GM19395 (cell line): ENCODE data around the gene WDR5.

Experiments
- ATAC-seq: cut with Tn5 transposase; IDR thresholded peaks from one replicate; pipeline ENCODE4 v1.9.1; 2021; ENCODE audit warnings: mild to moderate bottlenecking, moderate library complexity; ENCODE audit not compliant: unreplicated experiment

Gene WDR5

GRCh38 chr9:134157378-134157885, 21.6 kb downstream of the WDR5 start:
- no peak for ATAC-seq

GRCh38 chr9:134158242-134158641, 22.4 kb downstream of the WDR5 start:
- ATAC-seq, result no peak

GRCh38 chr9:134158753-134159392, 23.0 kb downstream of the WDR5 start:
- no peak for ATAC-seq

GRCh38 chr9:134159566-134160245, 23.8 kb downstream of the WDR5 start:
- no peak for ATAC-seq

- no peak for ATAC-seq
Observed at GRCh38 chr9:134161647-134162046, 25.8 kb downstream of the WDR5 start.

- no peak for ATAC-seq
Observed at GRCh38 chr9:134162212-134162775, 26.4 kb downstream of the WDR5 start.

GRCh38 chr9:134162926-134163370, 27.1 kb downstream of the WDR5 start:
- no peak for ATAC-seq

GRCh38 chr9:134163371-134164196, 27.7 kb downstream of the WDR5 start:
- ATAC-seq, result no peak

GRCh38 chr9:134164879-134165278, 29.0 kb downstream of the WDR5 start:
- no peak for ATAC-seq

GRCh38 chr9:134165357-134166315, 29.8 kb downstream of the WDR5 start:
- no peak for ATAC-seq

GRCh38 chr9:134166374-134166773, 30.5 kb downstream of the WDR5 start:
- no peak for ATAC-seq

GRCh38 chr9:134167530-134167931, 31.6 kb downstream of the WDR5 start:
- ATAC-seq, result no peak

- ATAC-seq, result no peak
Observed at GRCh38 chr9:134168757-134169550, 33.1 kb downstream of the WDR5 start.

GRCh38 chr9:134169724-134170401, 34.0 kb downstream of the WDR5 start:
- ATAC-seq, result no peak

GRCh38 chr9:134170532-134171315, 34.8 kb downstream of the WDR5 start:
- no peak for ATAC-seq

- no peak for ATAC-seq
Observed at GRCh38 chr9:134171316-134172197, 35.7 kb downstream of the WDR5 start.
